Measurements from ENCODE around the gene DDX49.
"Not testable (repeated sequence)": the region's sequence is repeated elsewhere in the genome, so short reads cannot be mapped to it uniquely, and the experiment has no call there.

DDX49 gene

DNA sequence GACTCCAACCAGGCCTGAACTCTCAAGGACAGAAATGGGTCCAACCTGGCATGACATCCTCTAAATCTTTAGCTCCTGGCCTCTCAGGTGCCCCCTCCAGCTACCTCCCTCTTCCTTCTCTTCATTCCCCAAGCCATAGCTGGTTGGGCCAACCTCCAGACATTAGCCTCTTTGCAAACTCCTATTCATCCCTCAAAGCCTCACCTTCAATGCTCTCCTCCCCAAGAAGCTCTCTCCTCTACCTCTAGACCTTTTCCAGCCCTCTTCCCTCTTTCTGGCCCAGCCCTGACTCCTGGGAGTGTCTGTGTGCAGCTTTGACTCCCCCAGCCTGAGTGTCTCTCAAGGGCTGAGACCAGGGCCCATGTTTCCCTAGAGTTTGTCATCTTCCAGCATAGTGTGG lies 26.8 kb downstream of the DDX49 start:
- FAIRE-seq = no peak

DNA sequence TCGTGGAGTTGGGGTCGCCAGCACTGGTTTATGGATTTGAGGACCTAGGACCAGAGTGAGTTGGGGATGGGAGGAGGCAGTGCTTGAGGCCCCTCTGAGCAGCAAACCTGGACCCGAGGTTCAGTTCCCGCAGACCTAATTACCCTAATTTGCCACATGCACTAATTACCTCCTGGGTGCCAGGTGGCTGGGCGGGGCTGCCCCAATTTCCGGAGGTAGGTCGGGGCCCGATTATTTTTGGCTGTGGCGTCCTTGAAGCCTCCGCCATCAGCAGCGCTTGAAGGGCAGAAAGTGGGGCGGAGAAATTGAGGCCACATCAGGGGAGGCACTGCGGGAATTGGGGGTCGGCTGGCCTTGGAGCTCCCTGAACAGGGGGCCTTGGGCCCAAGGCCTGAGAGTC lies 27.4 kb downstream of the DDX49 start:
- FAIRE-seq = no peak

DNA sequence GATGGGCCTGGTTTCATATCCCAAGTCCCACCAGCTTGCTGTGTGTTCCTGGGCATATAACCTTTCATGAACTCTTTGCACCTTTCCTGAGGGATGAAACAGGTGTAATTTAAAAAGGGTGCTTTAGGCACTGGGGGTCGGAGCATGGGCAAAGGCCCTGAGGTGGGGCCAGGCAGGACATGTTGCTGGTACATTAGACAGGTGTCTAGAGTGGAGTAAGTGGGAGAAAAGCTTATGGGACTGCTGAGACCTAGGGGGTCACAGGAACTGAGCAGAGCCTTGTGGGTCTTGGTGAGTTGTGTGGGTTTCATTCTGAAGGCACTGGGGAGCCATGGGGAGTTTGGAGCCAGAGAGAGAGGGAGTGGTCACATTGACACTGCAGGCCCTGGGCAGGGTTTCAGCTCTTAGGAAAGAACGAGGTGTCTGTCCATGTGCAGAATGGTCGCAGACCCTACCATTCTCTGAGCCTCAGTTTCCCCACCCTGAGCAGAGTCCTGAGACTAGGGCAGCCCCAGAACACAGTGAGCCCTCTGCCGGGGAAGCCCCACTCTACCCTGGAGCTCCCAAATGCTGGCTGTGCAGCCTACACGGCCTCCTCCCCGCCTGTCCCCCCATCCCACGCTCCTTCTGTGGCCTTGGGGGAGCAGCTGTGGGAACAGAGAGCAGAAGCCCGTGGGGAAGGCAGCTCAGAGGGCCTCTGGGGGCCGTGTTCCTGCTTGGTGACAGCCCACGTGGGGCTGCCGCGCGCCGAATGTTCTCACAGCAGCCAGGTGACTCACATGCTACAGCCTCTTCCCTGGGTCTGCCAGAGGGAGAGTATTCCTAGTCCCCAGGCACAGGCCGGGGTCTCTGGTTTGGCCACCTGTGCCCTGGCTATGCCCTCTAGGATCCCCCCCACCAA lies 28.8 kb downstream of the DDX49 start:
- no peak for FAIRE-seq

DNA sequence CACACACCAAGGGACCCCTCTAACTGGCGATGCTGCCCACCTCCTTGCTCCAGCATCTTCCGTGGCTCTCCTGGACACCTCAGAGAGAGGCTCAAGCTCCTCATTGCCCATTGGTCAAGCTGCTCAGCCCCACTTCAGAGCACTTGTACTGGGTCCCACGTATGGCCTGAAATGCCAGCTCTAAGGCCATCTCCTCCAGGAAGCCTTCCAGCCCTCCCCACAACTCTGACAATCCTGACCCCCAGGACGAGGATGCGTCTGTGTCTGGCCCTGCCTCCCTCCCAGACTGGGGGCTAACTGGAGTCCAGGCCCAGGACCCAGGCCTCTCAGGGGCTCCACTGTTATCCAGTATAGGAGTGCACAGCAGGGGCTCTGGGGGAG lies 29.5 kb downstream of the DDX49 start:
- no peak for FAIRE-seq

DNA sequence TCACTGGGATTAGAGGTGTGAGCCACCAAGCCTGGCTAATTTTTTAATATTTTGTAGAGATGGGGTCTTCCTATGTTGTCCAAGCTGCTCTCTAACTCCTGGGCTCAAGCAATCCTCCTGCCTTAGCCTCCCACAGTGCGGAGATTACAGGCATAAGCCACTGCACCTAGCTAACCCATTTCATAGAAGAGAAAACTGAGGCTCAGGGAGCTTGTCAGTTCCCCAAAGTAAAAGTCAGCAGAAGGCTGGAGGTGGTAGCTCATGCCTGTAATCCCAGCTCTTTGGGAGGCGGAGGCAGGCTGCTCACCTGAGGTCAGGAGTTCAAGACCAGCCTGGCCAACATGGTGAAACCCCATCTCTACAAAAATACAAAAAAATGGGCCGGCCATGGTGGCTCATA lies 30.3 kb downstream of the DDX49 start:
- FAIRE-seq = no peak

DNA sequence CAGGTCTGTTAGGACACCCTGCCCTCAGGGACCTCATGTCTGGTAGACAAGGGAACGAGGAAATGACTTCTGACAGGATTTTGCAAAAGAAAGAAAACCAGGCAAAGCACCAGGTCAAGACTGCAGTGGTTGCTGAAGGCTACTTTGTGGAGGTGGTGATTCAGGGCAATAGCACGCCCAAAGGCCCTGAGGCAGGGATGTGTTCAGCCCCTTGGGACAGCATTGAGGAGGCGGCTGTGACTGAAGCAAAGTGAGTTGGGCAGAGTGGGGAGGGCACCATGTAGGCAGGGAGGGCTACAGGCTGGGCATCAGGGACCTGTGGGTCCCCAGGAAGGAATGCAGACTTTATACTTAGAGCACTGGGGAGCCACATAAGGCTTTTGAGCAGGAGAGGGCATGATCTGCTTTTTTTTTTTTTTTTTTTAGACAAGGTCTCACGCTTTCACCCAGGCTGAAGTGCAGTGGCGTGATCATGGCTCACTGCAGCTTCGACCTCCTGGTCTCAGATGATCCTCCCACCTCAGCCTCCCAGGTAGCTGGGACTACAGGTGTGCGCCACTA lies 32.3 kb downstream of the DDX49 start:
- FAIRE-seq = no peak

DNA sequence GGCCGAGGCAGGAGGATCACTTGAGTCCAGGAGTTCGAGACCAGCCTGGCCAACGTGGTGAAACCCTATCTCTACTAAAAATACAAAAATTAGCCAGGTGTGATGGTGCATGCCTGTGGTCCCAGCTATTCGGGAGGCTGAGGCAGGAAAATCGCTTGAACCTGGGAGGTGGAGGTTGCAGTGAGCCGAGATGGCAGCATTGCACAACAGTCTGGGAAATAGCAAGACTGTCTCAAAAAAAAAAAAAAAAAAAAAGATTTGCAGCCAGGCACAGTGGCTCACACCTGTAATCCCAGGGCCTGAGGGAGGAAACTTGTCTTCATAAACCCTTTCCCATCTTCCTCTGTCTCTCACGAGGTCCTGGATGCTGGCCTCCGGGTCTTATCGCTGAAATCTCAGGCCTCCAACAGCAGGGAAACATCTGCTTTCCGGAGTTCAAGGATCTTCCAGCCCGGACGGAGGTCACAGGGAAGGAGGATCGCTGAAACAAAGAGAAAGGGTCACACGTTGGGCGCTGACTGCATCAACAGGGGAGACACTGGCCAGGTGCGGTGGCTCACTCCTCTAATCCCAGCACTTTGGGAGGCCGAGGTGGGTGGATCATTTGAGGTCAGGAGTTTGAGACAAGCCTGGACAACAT lies 33.0 kb downstream of the DDX49 start:
- FAIRE-seq = not testable (repeated sequence)

DNA sequence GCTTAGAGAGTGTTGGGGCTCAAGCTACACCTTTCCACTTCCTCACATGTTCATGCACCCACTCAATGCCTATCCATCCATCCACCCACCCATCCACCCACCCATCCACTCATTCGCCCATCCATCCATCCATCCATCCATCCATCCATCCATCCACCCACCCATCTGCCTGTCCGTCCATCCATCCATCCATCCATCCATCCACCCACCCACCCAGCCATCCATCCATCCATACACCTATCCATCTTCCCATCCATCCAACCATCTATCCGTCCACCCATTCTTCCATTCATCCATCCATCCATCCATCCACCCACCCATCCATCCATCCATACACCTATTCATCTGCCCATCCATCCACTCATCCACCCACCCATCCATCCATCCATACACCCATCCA lies 34.6 kb downstream of the DDX49 start:
- FAIRE-seq = no peak

DNA sequence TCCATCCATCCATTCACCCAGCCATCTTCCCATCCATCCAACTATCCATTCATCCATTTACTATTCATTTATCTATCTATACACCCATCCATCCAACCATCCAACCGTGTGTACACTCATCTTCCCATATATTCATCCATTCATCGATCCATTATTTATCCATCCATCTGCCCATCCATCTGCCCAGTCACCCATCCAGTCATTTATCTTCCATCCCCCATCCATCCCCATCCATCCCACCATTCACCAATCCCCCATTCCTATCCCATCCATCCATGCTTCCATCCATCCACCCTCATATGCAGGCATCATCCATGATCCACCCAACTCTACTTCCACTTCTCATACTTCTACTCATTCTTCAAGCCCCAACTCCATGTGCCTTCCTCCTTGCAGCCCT lies 35.5 kb downstream of the DDX49 start:
- no peak for FAIRE-seq

DNA sequence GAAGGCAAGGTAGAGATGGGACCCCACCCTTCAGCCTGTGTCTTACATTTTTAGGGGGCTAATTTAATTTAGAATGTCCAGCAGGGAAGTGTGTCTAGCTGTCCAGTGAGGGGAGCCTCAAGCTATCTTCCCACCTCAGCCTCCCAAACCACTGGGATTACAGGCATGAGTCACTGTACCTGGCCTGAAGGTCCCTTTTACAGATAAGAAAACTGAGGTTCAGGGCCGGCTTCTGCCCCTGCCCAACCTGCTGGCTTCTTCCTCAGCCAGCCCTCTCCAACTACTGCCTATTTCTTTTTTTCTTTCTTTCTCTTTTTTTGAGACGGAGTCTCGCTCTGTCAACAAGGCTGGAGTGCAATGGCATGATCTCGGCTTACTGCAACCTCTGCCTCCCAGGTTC lies 40.9 kb downstream of the DDX49 start:
- no peak for FAIRE-seq

DNA sequence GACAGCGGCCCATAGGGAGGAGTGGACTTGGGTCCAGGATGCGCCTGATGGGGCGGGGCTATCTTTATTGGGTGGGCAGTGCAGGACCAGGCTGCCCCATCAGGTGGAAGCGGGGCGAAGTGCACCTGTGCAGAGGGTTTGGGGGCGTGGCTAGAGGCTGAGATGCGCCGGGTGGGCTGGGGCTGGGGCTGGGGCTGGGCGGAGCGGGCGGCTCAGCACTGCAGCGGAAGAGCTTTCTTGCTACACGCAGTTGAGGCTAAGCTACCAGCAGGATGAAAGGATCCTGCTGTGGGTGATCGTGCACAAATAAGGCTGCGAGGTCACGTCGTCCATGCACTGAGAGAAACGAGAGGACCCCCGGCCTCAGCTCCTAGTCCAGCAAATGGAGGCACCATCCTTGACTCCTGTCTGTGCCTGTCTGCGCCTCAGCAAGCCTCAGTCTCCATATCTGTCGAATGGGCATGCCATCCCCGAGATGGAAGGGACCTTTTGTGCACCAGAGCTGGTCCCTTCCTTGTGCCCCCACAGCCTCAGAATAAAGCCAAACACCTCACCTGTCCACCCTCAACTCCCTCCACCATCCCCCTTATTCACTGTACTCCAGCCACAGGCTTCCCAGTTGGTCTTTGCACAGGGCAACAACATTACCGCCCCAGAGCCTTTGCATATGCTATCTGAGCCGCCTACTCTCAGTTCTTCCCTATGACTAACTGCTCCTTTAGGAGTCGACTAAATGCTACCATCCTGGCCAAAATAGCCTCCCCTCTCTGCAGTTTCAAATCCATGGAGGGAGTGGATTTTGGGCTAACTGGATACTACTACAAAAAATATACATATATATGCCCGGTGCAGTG lies 42.5 kb downstream of the DDX49 start:
- no peak for FAIRE-seq

DNA sequence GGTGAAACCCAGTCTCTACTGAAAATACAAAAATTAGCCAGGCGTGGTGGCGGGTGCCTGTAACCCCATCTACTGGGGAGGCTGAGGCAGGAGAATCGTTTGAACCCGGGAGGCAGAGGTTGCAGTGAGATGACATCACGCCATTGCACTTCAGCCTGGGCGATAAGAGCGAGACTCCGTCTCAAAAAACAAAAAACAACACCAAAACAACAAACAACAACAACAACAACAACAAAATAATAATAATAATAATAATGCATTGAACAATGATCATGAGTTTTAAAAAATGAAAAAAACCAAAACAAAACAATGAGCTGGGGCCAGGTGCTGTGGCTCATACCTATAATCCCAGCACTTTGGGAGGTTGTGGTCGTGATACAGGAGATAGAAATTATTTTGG lies 44.6 kb downstream of the DDX49 start:
- FAIRE-seq = no peak

DNA sequence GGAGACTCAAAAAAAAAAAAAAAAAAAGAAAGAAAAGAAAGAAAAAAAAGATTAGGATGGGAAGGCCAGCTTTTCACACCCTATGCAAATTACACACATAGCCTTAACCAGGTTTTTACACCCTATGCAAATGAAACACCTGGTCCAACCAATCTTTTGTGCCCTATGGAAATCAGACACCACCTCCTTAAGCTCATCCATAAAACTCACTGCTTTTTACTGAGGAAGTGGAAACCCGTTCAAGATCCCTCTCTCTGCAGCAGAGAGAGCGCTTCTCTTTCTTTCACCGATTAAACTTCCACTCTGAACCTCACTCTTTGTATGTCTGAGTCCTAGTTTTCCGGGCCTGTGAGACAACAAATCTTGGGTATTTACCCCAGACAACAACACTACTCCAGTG lies 46.8 kb downstream of the DDX49 start:
- FAIRE-seq = no peak

DNA sequence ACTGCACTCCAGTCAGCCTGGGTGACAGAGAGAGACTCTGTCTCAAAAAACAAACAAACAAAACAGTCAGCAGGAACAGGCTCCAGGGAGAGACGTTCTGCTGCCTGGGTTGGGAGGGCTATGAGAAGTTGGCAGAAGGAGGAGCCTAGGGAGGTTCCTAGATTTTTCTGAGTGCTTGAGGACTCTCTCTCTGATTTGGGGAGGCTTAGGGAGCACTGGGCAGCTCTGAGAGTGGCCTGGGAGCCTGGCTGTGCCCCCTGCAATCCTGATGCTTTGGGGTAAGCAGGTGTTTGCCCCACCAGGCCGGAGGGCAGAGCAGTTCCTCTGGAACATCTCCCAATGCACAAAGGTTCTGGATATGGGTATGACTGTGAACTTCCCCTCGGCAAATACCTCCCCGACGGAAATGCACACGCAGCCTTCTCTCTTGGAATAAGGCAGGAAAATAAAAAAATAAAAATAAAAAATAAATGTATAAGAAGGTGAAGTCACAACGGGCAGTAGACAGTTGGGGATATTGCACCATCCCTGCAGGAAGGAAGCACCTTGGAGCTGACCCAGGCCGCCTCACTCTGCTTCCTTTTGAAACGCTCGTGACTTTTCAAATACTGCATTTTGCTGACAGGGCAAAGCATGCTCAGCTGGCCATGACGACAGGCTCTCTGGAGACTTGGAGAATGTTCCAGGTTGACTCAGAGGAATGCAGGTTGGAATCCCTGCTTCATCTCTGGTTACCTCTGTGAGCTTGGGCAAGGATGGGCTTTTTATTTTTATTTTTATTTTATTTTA lies 48.0 kb downstream of the DDX49 start:
- FAIRE-seq = no peak

DNA sequence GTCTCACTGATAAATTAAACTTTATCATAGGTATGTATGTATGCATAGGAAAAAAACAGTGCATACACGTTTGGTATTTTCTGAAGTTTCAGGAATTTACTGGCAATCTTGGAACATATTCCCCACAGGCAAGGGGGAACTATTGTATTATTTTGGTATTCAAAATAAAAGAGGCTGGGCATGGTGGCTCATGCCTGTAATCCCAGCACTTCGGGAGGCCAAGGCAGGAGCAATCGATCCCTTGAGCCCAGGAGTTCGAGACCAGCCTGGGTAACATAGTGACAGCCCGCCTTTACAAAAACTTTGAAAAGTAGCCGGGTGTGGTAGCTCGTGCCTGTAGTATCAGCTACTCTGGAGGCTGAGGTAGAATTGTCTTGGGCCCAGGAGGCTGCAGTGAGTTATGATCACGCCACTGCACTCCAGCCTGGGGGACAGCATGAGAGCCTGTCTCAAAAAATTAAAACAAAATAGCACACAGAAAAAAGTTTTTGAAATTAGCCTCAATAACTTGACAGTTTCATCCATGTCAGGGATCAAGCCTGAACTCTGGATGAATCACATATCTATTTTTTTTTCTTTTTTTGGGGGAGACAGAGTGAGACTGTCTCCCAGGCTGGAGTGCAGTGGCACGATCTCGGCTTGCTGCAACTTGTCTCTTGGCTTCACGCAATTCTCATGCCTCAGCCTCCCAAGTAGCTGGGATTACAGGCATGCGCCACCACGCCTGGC lies 50.6 kb downstream of the DDX49 start:
- FAIRE-seq = no peak

DNA sequence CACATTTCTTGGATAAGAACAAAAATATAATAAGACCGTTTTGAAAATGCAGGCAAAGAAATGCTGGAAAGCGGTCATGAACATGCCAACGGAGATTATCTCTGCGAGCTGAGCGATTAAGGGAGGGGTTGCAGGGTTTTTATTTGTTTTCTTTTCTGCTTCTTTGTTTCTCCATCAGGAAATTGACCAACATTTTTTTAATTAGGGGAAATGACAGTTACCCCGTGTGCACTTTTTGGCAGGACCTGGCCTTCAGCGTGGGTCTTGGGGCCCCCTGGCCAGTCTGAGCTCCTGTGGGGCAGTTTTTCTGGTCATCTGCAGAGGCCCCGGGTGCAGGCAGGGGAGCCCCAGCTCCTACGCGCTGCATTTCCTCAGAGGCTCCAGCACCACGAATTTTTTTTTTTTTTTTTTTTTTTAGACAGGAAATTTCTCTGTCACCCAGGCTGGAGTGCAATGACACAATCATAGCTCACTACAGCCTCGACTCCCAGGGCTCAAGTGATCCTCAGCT lies 52.8 kb downstream of the DDX49 start:
- FAIRE-seq = no peak

DNA sequence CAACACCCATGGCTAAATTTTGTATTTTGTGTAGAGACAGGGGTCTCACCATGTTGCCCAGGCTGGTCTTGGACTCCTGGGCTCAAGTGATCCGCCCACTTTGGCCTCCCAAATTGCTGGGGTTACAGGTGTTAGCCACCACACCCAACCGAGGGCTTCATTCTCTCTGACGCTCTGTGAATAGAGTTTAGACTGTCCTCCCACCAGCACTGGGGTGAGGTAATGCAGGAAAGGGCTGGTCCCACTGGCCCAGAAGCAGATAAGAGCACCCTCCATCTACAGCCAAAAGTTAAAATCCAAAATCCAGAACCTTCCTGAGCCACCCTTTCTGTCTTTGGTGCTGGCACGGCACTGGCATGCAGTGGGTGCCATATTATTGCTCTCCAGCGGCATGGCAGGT lies 53.3 kb downstream of the DDX49 start:
- FAIRE-seq = no peak

DNA sequence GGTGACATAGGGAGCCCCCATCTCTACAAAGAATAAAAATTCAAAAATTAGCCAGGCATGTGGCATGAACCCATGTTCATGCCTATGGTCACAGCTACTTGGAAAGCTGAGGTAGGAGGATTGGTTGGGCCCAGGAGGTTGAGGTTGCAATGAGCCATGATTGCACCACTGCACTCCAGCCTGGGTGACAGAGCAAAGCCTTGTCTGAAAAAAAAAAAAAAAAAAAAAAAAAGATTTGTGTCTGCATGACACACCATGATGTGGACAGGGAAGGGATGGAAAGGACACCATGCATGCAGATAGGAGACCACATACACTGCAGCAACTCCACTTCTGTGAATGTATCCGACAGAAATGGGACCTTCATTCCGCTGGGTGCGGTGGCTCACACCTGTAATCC lies 55.5 kb downstream of the DDX49 start:
- FAIRE-seq = no peak

DNA sequence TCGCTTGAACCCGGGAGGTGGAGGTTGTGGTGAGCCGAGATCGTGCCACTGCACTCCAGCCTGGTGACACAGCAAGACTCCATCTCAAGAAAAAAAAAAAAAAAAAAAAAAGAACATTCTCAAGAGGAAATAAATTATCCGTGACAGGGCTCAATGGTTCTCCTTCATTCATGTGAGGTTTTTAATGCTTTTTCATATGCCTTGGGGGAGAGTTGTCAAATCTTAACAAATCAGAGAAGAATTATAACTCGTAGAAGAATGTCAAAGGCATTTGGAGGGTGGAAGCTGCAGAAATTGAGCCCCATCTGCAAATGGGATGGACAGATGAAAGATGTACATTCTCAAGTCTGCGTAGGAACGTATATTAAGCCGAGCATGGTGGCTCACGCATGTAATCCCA lies 56.4 kb downstream of the DDX49 start:
- no peak for FAIRE-seq
